Stomach smooth muscle (tissue), 2 donors: ENCODE results near the gene ATP8B4.
A peak's percentile ranks its signal among the peaks of the same experiment; 100 is the strongest.

Experiments
- H3K27ac ChIP-seq: one replicate; pipeline ENCODE4 v1.7.0; 2013; ENCODE audit warnings: mild to moderate bottlenecking, low read length, inconsistent platforms
- H3K27me3 ChIP-seq, 2 donors: one replicate each; pipeline ENCODE4 v1.7.0; 2013; ENCODE audit warnings: low read length in 2 of 2; ENCODE audit not compliant: insufficient read depth in 2 of 2, control insufficient read depth in 1 of 2
- H3K36me3 ChIP-seq, 2 donors: one replicate each; pipeline ENCODE4 v1.7.0; 2013; ENCODE audit warnings: low read length in 2 of 2; ENCODE audit not compliant: control insufficient read depth in 2 of 2, insufficient read depth in 2 of 2
- H3K4me1 ChIP-seq: one replicate; pipeline ENCODE4 v1.7.0; 2013; ENCODE audit warnings: low read length; ENCODE audit not compliant: control insufficient read depth, insufficient read depth
- H3K4me3 ChIP-seq, 2 donors: one replicate each; pipeline ENCODE4 v1.7.0; 2013; ENCODE audit warnings: low read length in 2 of 2
- H3K9ac ChIP-seq, 2 donors: one replicate each; pipeline ENCODE4 v1.7.0; 2013; ENCODE audit warnings: low read length in 2 of 2, mild to moderate bottlenecking in 1 of 2
- H3K9me3 ChIP-seq, 2 donors: one replicate each; pipeline ENCODE4 v1.7.0; 2013; ENCODE audit warnings: low read length in 2 of 2; ENCODE audit not compliant: control insufficient read depth in 2 of 2
- donor health status: healthy.
- donor health status: Pancreatic carcinoma.

ATP8B4 gene

GRCh38 chr15:50061503-50061902 is 57.5 kb downstream of the ATP8B4 start:
- H3K36me3 ChIP-seq: no peaks in the 10 kb centered on the region
- no peak overlapping the region for H3K4me3 ChIP-seq
- H3K27ac ChIP-seq: no peak overlapping the region
- H3K27me3 ChIP-seq: no peaks in the 10 kb centered on the region
- peaks cover 7% of the 10 kb centered on the region for H3K4me1 ChIP-seq
- no peaks in the 10 kb centered on the region for H3K9me3 ChIP-seq
- no peak overlapping the region for H3K9ac ChIP-seq

- H3K9ac ChIP-seq: no peak overlapping the region
- H3K9me3 ChIP-seq: no peaks in the 10 kb centered on the region
- H3K4me1 ChIP-seq: peaks cover 14% of the 10 kb centered on the region
- no peaks in the 10 kb centered on the region for H3K27me3 ChIP-seq
- H3K36me3 ChIP-seq: no peaks in the 10 kb centered on the region
- peak overlapping the region in 1 of 2 donors; percentile 23 for H3K4me3 ChIP-seq
- H3K27ac ChIP-seq: no peak overlapping the region
These were observed 59.1 kb downstream of the ATP8B4 start for GRCh38 chr15:50059883-50060282.

- Histone ChIP-seq H3K9me3 (no peaks in the 10 kb centered on the region), H3K36me3 (no peaks in the 10 kb centered on the region), H3K9ac (no peak overlapping the region), H3K4me1 (peaks cover 17% of the 10 kb centered on the region), H3K27ac (no peak overlapping the region), H3K4me3 (peak overlapping the region; percentile 5 to 23), H3K27me3 (no peaks in the 10 kb centered on the region)
These were observed 59.7 kb downstream of the ATP8B4 start for GRCh38 chr15:50059203-50059772.

GRCh38 chr15:50057905-50058639 is 61.0 kb downstream of the ATP8B4 start:
- Histone ChIP-seq H3K4me1 (peaks cover 17% of the 10 kb centered on the region), H3K9me3 (no peaks in the 10 kb centered on the region), H3K27ac (peak overlapping the region; percentile 42), H3K36me3 (no peaks in the 10 kb centered on the region), H3K4me3 (peak overlapping the region in 1 of 2 donors; percentile 40), H3K27me3 (no peaks in the 10 kb centered on the region), H3K9ac (peak overlapping the region in 1 of 2 donors; percentile 7)

- Histone ChIP-seq H3K4me3 (no peak overlapping the region), H3K9ac (no peak overlapping the region), H3K27ac (peak overlapping the region; percentile 42), H3K9me3 (no peaks in the 10 kb centered on the region), H3K4me1 (peaks cover 17% of the 10 kb centered on the region), H3K27me3 (no peaks in the 10 kb centered on the region), H3K36me3 (no peaks in the 10 kb centered on the region)
These were observed 61.8 kb downstream of the ATP8B4 start for GRCh38 chr15:50057196-50057595.

GRCh38 chr15:50055750-50056157 is 63.3 kb downstream of the ATP8B4 start:
- H3K9ac ChIP-seq: no peak overlapping the region
- H3K9me3 ChIP-seq: no peaks in the 10 kb centered on the region
- peak overlapping the region; percentile 49 for H3K27ac ChIP-seq
- H3K4me3 ChIP-seq: no peak overlapping the region
- H3K4me1 ChIP-seq: peaks cover 17% of the 10 kb centered on the region
- no peaks in the 10 kb centered on the region for H3K27me3 ChIP-seq
- no peaks in the 10 kb centered on the region for H3K36me3 ChIP-seq

- Histone ChIP-seq H3K4me1 (peaks cover 17% of the 10 kb centered on the region), H3K9ac (no peak overlapping the region), H3K9me3 (no peaks in the 10 kb centered on the region), H3K4me3 (peak overlapping the region in 1 of 2 donors; percentile 47), H3K27ac (peak overlapping the region; percentile 49), H3K36me3 (no peaks in the 10 kb centered on the region), H3K27me3 (no peaks in the 10 kb centered on the region)
These were observed 63.7 kb downstream of the ATP8B4 start for GRCh38 chr15:50055332-50055731.

GRCh38 chr15:50053055-50053856 is 65.8 kb downstream of the ATP8B4 start:
- H3K9ac ChIP-seq: no peak overlapping the region
- no peak overlapping the region for H3K4me3 ChIP-seq
- peaks cover 10% of the 10 kb centered on the region for H3K4me1 ChIP-seq
- no peaks in the 10 kb centered on the region for H3K27me3 ChIP-seq
- H3K9me3 ChIP-seq: no peaks in the 10 kb centered on the region
- no peaks in the 10 kb centered on the region for H3K36me3 ChIP-seq
- H3K27ac ChIP-seq: no peak overlapping the region

GRCh38 chr15:50051811-50052419 is 67.1 kb downstream of the ATP8B4 start:
- Histone ChIP-seq H3K9me3 (no peaks in the 10 kb centered on the region), H3K4me1 (peaks cover 10% of the 10 kb centered on the region), H3K27me3 (no peaks in the 10 kb centered on the region), H3K36me3 (no peaks in the 10 kb centered on the region), H3K4me3 (peak overlapping the region in 1 of 2 donors; percentile 28), H3K9ac (no peak overlapping the region), H3K27ac (peak overlapping the region; percentile 32)

GRCh38 chr15:50050986-50051743 is 67.9 kb downstream of the ATP8B4 start:
- peak overlapping the region in 1 of 2 donors; percentile 28 for H3K4me3 ChIP-seq
- H3K9ac ChIP-seq: no peak overlapping the region
- H3K9me3 ChIP-seq: no peaks in the 10 kb centered on the region
- no peaks in the 10 kb centered on the region for H3K36me3 ChIP-seq
- H3K27me3 ChIP-seq: no peaks in the 10 kb centered on the region
- H3K4me1 ChIP-seq: peaks cover 10% of the 10 kb centered on the region
- no peak overlapping the region for H3K27ac ChIP-seq
